ENCODE measurements around the gene RAPGEF1. TPM values are rescaled to one million over a fixed set of nuclear protein-coding genes. Genes with fewer than 3 reads are reported as not detected.

Gene RAPGEF1
- total and polyA plus RNA-seq, 2 of the 13 experiments (the other 11 are each of a cell fraction or from before 2014, with no cell fraction given), result 21.2 to 38.9 TPM

DNA sequence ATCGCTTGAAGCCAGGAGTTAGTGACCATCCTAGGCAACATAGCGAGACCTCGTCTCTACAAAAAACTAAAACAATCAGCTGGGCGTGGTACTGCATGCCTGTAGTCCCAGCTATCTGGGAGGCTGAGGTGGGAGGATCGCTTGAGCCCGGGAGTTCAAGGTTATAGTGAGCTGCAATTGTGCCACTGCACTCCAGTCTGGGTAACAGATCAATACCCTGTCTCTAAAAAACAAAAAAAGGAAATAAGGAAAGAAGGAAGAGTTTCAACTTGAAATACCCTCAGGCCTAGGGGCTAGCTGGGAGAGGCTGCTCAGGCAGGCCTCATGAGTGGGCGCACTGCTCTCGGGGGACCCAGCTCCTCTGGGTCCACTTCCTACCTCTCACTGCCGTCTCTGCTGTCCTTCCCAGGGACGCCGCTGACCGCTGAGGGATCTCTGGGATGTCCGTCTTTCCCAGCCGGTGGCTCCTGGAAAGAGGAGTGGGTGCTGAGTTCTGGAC is 138.1 kb downstream of the RAPGEF1 start (continued):
- TF ChIP-seq, protein P1, sequence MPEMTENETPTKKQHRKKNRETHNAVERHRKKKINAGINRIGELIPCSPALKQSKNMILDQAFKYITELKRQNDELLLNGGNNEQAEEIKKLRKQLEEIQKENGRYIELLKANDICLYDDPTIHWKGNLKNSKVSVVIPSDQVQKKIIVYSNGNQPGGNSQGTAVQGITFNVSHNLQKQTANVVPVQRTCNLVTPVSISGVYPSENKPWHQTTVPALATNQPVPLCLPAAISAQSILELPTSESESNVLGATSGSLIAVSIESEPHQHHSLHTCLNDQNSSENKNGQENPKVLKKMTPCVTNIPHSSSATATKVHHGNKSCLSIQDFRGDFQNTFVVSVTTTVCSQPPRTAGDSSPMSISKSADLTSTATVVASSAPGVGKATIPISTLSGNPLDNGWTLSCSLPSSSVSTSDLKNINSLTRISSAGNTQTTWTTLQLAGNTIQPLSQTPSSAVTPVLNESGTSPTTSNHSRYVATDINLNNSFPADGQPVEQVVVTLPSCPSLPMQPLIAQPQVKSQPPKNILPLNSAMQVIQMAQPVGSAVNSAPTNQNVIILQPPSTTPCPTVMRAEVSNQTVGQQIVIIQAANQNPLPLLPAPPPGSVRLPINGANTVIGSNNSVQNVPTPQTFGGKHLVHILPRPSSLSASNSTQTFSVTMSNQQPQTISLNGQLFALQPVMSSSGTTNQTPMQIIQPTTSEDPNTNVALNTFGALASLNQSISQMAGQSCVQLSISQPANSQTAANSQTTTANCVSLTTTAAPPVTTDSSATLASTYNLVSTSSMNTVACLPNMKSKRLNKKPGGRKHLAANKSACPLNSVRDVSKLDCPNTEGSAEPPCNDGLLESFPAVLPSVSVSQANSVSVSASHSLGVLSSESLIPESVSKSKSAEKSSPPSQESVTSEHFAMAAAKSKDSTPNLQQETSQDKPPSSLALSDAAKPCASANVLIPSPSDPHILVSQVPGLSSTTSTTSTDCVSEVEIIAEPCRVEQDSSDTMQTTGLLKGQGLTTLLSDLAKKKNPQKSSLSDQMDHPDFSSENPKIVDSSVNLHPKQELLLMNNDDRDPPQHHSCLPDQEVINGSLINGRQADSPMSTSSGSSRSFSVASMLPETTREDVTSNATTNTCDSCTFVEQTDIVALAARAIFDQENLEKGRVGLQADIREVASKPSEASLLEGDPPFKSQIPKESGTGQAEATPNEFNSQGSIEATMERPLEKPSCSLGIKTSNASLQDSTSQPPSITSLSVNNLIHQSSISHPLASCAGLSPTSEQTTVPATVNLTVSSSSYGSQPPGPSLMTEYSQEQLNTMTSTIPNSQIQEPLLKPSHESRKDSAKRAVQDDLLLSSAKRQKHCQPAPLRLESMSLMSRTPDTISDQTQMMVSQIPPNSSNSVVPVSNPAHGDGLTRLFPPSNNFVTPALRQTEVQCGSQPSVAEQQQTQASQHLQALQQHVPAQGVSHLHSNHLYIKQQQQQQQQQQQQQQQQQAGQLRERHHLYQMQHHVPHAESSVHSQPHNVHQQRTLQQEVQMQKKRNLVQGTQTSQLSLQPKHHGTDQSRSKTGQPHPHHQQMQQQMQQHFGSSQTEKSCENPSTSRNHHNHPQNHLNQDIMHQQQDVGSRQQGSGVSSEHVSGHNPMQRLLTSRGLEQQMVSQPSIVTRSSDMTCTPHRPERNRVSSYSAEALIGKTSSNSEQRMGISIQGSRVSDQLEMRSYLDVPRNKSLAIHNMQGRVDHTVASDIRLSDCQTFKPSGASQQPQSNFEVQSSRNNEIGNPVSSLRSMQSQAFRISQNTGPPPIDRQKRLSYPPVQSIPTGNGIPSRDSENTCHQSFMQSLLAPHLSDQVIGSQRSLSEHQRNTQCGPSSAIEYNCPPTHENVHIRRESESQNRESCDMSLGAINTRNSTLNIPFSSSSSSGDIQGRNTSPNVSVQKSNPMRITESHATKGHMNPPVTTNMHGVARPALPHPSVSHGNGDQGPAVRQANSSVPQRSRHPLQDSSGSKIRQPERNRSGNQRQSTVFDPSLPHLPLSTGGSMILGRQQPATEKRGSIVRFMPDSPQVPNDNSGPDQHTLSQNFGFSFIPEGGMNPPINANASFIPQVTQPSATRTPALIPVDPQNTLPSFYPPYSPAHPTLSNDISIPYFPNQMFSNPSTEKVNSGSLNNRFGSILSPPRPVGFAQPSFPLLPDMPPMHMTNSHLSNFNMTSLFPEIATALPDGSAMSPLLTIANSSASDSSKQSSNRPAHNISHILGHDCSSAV (CRISPR knock-in tag; IDR thresholded peaks at IDR 0.05; ENCODE audit: borderline replicate concordance), result no peak
- no peak for TF ChIP-seq SIN3A (IDR thresholded peaks at IDR 0.05; ENCODE audit: borderline replicate concordance, low read depth, low read length)

DNA sequence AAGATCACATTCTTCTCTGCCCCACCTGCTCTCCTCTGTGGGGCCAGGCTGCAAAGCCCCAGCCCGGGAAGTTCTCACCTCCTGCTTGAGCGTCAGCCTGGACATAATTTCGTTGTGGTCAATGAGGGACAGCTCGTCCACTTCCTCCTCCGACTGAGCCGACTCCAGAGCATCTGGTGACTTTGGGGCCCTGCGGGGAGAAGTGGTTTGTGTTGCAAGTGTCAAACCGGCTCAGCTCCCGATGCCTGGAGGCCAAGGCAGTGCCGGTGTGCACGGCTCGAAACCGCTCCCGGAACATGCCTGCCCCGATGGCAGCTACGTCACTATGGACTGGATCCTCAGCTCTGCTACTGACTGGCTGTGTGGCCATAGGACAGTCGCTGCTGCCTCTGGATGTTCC is 141.8 kb downstream of the RAPGEF1 start:
- DNase-seq (ENCODE audit: low spot score), result no peak
- Histone ChIP-seq H3K27me3 (ENCODE audit: control insufficient read depth in 1 of 2, insufficient read depth in 2 of 2, low read length in 2 of 2) (no peaks in the 10 kb centered on the region), H4K20me1 (ENCODE audit: insufficient read depth, low read length) (no peaks in the 10 kb centered on the region), H3K36me3 (replicated peaks in 1 of 2; ENCODE audit: control insufficient read depth in 1 of 2, insufficient read depth in 2 of 2, low read length in 2 of 2) (peaks cover 19 to 42% of the 10 kb centered on the region in 2 experiments; a peak in 4 of 5 replicates), H3K79me2 (ENCODE audit: insufficient read depth, low read length) (no peaks in the 10 kb centered on the region), H3K9ac (ENCODE audit: insufficient read depth, low read depth, low read length) (no peak overlapping the region), H3K4me2 (ENCODE audit: low read depth, low read length) (no peak overlapping the region), H3K4me3 (replicated peaks in 1 of 3; ENCODE audit: insufficient read depth in 1 of 3, low read depth in 2 of 3, low read length in 3 of 3) (no peak overlapping the region), H3K4me1 (ENCODE audit: insufficient read depth, low read length) (peaks cover 36% of the 10 kb centered on the region), H3K27ac (ENCODE audit: extremely low read length, insufficient read depth, low read length) (no peak overlapping the region), H2AFZ (ENCODE audit: low read length) (no peak overlapping the region), H3K9me3 (ENCODE audit: low read length) (no peaks in the 10 kb centered on the region)
- BruUV-seq (replicated peaks), result no TSS peak
- intact Hi-C loops (cut with micrococcal nuclease; ENCODE audit: unreplicated experiment) (no loop called here), in situ Hi-C loops (cut with HindIII; ENCODE audit: extremely low pct_ligation_motif_present, low pct_unique_long_range_greater_than_20kb) (loop anchor here (25.0 kb wide), 1 partner anchor 639 kb away; no protein-coding TSS in a partner anchor)
- no peak for FAIRE-seq
- 98% methylated on average over 7 of the region's 17 CpGs for WGBS (ENCODE audit: low lambda C conversion rate)
- POLR2A ChIA-PET, result no interaction called here
- CTCF ChIA-PET (ENCODE audit: low intra/inter-chr PET ratio, low total read pairs), result no interaction called here
- no peak for ATAC-seq
- no peak for TF ChIP-seq JUNB (CRISPR knock-in tag; IDR thresholded peaks at IDR 0.05; ENCODE audit: borderline replicate concordance)
- TF ChIP-seq, protein P2, sequence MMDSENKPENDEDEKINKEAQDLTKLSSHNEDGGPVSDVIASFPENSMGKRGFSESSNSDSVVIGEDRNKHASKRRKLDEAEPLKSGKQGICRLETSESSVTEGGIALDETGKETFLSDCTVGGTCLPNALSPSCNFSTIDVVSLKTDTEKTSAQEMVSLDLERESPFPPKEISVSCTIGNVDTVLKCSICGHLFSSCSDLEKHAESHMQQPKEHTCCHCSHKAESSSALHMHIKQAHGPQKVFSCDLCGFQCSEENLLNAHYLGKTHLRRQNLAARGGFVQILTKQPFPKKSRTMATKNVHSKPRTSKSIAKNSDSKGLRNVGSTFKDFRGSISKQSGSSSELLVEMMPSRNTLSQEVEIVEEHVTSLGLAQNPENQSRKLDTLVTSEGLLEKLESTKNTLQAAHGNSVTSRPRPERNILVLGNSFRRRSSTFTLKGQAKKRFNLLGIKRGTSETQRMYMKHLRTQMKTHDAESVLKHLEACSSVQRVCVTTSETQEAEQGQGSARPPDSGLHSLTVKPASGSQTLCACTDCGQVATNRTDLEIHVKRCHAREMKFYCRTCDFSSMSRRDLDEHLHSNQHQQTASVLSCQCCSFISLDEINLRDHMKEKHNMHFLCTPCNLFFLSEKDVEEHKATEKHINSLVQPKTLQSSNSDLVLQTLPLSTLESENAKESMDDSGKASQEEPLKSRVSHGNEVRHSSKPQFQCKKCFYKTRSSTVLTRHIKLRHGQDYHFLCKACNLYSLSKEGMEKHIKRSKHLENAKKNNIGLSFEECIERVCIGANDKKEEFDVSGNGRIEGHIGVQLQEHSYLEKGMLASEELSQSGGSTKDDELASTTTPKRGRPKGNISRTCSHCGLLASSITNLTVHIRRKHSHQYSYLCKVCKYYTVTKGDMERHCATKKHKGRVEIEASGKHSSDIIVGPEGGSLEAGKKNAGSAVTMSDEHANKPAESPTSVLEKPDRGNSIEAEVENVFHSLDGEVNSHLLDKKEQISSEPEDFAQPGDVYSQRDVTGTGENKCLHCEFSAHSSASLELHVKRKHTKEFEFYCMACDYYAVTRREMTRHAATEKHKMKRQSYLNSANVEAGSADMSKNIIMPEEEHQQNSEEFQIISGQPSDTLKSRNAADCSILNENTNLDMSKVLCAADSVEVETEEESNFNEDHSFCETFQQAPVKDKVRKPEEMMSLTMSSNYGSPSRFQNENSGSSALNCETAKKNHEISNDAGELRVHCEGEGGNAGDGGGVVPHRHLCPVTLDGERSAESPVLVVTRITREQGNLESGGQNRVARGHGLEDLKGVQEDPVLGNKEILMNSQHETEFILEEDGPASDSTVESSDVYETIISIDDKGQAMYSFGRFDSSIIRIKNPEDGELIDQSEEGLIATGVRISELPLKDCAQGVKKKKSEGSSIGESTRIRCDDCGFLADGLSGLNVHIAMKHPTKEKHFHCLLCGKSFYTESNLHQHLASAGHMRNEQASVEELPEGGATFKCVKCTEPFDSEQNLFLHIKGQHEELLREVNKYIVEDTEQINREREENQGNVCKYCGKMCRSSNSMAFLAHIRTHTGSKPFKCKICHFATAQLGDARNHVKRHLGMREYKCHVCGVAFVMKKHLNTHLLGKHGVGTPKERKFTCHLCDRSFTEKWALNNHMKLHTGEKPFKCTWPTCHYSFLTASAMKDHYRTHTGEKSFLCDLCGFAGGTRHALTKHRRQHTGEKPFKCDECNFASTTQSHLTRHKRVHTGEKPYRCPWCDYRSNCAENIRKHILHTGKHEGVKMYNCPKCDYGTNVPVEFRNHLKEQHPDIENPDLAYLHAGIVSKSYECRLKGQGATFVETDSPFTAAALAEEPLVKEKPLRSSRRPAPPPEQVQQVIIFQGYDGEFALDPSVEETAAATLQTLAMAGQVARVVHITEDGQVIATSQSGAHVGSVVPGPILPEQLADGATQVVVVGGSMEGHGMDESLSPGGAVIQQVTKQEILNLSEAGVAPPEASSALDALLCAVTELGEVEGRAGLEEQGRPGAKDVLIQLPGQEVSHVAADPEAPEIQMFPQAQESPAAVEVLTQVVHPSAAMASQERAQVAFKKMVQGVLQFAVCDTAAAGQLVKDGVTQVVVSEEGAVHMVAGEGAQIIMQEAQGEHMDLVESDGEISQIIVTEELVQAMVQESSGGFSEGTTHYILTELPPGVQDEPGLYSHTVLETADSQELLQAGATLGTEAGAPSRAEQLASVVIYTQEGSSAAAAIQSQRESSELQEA (CRISPR knock-in tag; IDR thresholded peaks at IDR 0.05; ENCODE audit: not compliant biosample characterization), result no peak
- no peak for TF ChIP-seq SPEN (CRISPR knock-in tag; IDR thresholded peaks at IDR 0.05; ENCODE audit: low read depth)
